ENCODE results near the gene RCN1. TPM values are rescaled to one million over a fixed set of nuclear protein-coding genes. Genes with fewer than 3 reads are reported as not detected.

RCN1 gene
- total RNA-seq, 1 experiment from 2014 or later, result 99.8 TPM

DNA sequence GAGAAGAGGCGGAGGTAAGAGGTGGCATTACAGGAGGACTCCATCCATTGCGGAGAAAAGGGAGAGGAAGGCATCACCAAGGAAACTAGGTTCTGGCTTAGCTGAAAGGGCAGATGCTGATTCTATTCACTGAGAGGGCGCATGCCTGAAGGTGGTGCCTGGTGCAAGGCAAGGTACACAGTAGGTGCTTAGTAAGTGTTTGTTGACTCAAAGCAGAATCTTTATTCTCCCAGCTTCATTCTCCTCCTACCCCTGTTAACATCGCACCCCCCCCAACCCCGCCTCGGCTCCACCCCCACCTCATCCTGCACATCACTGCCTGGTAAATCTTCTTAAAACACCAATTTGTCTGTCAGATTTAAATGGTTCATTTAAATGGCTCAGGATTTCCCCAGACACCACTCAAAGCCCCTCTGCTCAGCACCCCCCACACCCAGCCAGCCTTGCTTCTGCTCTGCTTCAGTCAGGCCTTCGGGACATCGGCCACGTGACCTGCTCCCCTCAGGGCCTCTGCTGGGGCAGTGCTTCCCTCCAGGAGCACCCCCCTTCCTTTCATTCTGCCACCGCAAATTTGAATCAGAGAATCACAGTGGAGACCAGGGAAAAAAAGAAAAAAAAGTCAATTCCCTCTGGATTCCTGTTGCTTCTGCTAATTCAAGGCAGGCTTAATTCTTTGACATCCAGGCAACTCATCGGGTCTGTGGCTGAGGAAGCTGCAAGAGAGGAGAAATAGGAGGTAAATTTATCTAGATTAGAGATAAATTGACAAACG lies 17.8 kb upstream of the RCN1 start:
- Histone ChIP-seq H3K4me3 (replicated peaks in 1 of 2; ENCODE audit: low read depth in 1 of 2, low read length in 2 of 2) (no peak overlapping the region), H3K27me3 (ENCODE audit: insufficient read depth, low read length) (no peaks in the 10 kb centered on the region), H3K79me2 (ENCODE audit: insufficient read depth, low read length) (no peaks in the 10 kb centered on the region), H3K9ac (ENCODE audit: low read length) (no peak overlapping the region), H2AFZ (ENCODE audit: low read depth, low read length, poor library complexity, severe bottlenecking) (no peak overlapping the region), H3K9me2 (ENCODE audit: insufficient read depth) (no peaks in the 10 kb centered on the region), H3K4me2 (ENCODE audit: low read length) (no peak overlapping the region), H3K36me3 (ENCODE audit: control insufficient read depth in 1 of 2, insufficient read depth in 2 of 2, low read length in 2 of 2) (no peaks in the 10 kb centered on the region), H4K20me1 (ENCODE audit: insufficient read depth) (no peaks in the 10 kb centered on the region), H3K9me3 (ENCODE audit: control insufficient read depth in 1 of 2, insufficient read depth in 1 of 2, low read depth in 1 of 2, low read length in 2 of 2) (no peaks in the 10 kb centered on the region), H3K27ac (ENCODE audit: low read depth, low read length) (no peak overlapping the region), H3K4me1 (ENCODE audit: control insufficient read depth in 1 of 2, insufficient read depth in 2 of 2, low read length in 2 of 2) (peaks cover 4 to 13% of the 10 kb centered on the region in 2 experiments; a peak in 3 of 4 replicates)
- DNase-seq (ENCODE audit: low read depth, low spot score) (no peak), ATAC-seq (no peak)
- intact Hi-C loops (cut with micrococcal nuclease), result no loop called here
- no TSS peak for BruUV-seq (replicated peaks)
- no peak for TF ChIP-seq TCF7L2 (IDR thresholded peaks at IDR 0.05; ENCODE audit: borderline replicate concordance, extremely low read depth, insufficient read depth, insufficient read length)
- TF ChIP-seq, protein P1, sequence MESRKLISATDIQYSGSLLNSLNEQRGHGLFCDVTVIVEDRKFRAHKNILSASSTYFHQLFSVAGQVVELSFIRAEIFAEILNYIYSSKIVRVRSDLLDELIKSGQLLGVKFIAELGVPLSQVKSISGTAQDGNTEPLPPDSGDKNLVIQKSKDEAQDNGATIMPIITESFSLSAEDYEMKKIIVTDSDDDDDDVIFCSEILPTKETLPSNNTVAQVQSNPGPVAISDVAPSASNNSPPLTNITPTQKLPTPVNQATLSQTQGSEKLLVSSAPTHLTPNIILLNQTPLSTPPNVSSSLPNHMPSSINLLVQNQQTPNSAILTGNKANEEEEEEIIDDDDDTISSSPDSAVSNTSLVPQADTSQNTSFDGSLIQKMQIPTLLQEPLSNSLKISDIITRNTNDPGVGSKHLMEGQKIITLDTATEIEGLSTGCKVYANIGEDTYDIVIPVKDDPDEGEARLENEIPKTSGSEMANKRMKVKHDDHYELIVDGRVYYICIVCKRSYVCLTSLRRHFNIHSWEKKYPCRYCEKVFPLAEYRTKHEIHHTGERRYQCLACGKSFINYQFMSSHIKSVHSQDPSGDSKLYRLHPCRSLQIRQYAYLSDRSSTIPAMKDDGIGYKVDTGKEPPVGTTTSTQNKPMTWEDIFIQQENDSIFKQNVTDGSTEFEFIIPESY (IDR thresholded peaks at IDR 0.05; ENCODE audit: extremely low read depth, insufficient replicate concordance, low read length), result no peak
- no peak for TF ChIP-seq MAX (IDR thresholded peaks at IDR 0.05)
- TF ChIP-seq POLR2AphosphoS5 (IDR thresholded peaks at IDR 0.05; ENCODE audit: low read depth, low read length), result no peak
- no peak for TF ChIP-seq FOSL1 (IDR thresholded peaks at IDR 0.05; ENCODE audit: low read depth)
- TF ChIP-seq, protein P2, sequence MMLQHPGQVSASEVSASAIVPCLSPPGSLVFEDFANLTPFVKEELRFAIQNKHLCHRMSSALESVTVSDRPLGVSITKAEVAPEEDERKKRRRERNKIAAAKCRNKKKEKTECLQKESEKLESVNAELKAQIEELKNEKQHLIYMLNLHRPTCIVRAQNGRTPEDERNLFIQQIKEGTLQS (IDR thresholded peaks at IDR 0.05), result no peak
- no peak for TF ChIP-seq POLR2A (IDR thresholded peaks at IDR 0.05; ENCODE audit: borderline replicate concordance, extremely low read depth, insufficient read depth, insufficient read length)
- ChIA-PET CTCF (interaction anchor here (1.2 to 1.5 kb wide), 2 partner anchors 66 to 103 kb away, joined by 3 read pairs; no protein-coding TSS in a partner anchor), RAD21 (ENCODE audit: low non-redundant PET in 1 of 2, low total read pairs in 2 of 2, uncharacterized antibody in 2 of 2, unreplicated experiment in 2 of 2) (no interaction called here), POLR2A (no interaction called here)
